Measurements from ENCODE around the gene SRP68.
"Not testable (repeated sequence)": the region's sequence is repeated elsewhere in the genome, so short reads cannot be mapped to it uniquely, and the experiment has no call there.

Gene SRP68

DNA sequence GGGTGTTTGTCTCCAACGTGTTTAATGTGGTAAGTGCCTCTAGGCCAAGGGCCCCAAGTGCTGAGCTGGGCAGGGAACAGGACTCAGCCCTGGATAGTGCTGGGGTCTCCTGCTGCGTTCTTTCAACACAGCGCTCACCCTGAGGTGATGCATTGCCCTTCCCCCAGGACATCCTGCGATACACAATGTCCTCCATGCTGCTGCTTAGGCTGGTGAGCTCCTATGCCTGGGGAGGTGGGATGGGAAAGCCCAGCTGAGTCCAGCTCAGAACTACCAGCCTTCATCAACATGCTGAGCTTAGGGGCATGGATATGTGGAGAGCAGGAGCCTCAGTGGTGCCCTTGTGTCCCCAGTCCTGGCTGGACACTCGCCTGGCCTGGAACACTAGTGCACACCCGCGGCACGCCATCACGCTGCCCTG is 7.2 kb upstream of the SRP68 start:
- H3K4me3 ChIP-seq (ENCODE audit: low read length): no peak overlapping the region
- peaks cover 56% of the 10 kb centered on the region for H3K27me3 ChIP-seq (replicated peaks; ENCODE audit: insufficient read depth, low read length)
- H3K9ac ChIP-seq (ENCODE audit: low read length): no peak overlapping the region
- H3F3A ChIP-seq (ENCODE audit: insufficient read depth, low read length): no peaks in the 10 kb centered on the region
- H3K9me2 ChIP-seq (replicated peaks; ENCODE audit: insufficient read depth, low read length): no peaks in the 10 kb centered on the region
- no peaks in the 10 kb centered on the region for H4K20me1 ChIP-seq (ENCODE audit: insufficient read depth, low read length)
- DNase-seq: no peak
- TF ChIP-seq, protein P1, sequence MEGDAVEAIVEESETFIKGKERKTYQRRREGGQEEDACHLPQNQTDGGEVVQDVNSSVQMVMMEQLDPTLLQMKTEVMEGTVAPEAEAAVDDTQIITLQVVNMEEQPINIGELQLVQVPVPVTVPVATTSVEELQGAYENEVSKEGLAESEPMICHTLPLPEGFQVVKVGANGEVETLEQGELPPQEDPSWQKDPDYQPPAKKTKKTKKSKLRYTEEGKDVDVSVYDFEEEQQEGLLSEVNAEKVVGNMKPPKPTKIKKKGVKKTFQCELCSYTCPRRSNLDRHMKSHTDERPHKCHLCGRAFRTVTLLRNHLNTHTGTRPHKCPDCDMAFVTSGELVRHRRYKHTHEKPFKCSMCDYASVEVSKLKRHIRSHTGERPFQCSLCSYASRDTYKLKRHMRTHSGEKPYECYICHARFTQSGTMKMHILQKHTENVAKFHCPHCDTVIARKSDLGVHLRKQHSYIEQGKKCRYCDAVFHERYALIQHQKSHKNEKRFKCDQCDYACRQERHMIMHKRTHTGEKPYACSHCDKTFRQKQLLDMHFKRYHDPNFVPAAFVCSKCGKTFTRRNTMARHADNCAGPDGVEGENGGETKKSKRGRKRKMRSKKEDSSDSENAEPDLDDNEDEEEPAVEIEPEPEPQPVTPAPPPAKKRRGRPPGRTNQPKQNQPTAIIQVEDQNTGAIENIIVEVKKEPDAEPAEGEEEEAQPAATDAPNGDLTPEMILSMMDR (IDR thresholded peaks at IDR 0.05; ENCODE audit: low read length): no peak
- no peak for TF ChIP-seq EZH2 (optimal IDR thresholded peaks at IDR 0.05; ENCODE audit: low read depth, low read length)
- no peak for TF ChIP-seq EZH2phosphoT487 (IDR thresholded peaks at IDR 0.05; ENCODE audit: low read length)
- no peak overlapping the region for H3K4me2 ChIP-seq (ENCODE audit: low read depth, low read length)
- no peaks in the 10 kb centered on the region for H3K9me3 ChIP-seq (replicated peaks; ENCODE audit: insufficient read depth, low read length)
- no peak overlapping the region for H3K27ac ChIP-seq (ENCODE audit: low read length)
- no peak overlapping the region for H2AFZ ChIP-seq (ENCODE audit: low read length)
- H3K79me2 ChIP-seq (ENCODE audit: low read length): no peaks in the 10 kb centered on the region
- no peaks in the 10 kb centered on the region for H3K4me1 ChIP-seq (ENCODE audit: low read length)
- H3K36me3 ChIP-seq (replicated peaks; ENCODE audit: insufficient read depth, low read length): no peaks in the 10 kb centered on the region

DNA sequence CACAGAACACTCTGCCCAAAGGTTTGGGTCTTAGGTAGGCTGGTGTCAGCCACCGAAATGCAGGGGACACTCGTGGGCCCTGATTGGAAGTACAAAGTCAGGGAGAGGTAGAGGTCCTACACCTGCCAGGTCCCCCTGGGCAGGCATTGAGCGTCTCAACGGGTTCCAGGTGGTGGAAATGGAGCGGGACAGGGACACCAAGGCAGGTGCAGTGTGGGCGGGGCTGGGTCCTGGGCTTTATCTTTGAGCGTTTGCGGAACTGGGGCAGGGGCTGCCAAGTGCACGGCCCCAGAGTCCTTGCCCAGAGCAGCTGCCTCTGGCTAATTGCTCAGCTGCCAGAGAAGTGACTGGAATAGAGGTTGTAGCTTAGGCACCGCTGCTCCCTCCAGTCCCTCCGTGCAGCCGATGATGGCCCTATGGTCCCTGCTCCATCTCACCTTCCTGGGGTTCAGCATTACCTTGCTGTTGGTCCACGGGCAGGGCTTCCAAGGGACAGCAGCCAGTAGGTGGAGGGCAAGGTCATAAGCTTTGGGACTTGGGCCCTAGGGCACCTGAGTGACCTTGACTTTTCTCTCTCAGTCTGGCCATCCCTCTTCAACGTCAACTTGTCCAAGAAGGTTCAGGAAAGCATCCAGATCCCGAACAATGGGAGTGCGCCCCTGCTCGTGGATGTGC is 6.7 kb upstream of the SRP68 start, which contains the start of gene ZACN:
Gene ZACN (plus strand): TSS at position 323 of the 675 bp plus-strand sequence. CDS start 83 bp downstream, at position 406.
- no peaks in the 10 kb centered on the region for H3K79me2 ChIP-seq (ENCODE audit: low read length)
- H3K27ac ChIP-seq (ENCODE audit: low read length): no peak within 1 kb of the TSS
- TF ChIP-seq, protein P1 (IDR thresholded peaks at IDR 0.05; ENCODE audit: low read length): no peak
- TF ChIP-seq EZH2phosphoT487 (IDR thresholded peaks at IDR 0.05; ENCODE audit: low read length): no peak
- TF ChIP-seq EZH2 (optimal IDR thresholded peaks at IDR 0.05; ENCODE audit: low read depth, low read length): no peak
- H3K4me1 ChIP-seq (ENCODE audit: low read length): no peaks in the 10 kb centered on the region
- no peak within 1 kb of the TSS for H3K4me2 ChIP-seq (ENCODE audit: low read depth, low read length)
- no peaks in the 10 kb centered on the region for H3K9me2 ChIP-seq (replicated peaks; ENCODE audit: insufficient read depth, low read length)
- H3K36me3 ChIP-seq (replicated peaks; ENCODE audit: insufficient read depth, low read length): no peaks in the 10 kb centered on the region
- DNase-seq: no peak
- no peaks in the 10 kb centered on the region for H3K9me3 ChIP-seq (replicated peaks; ENCODE audit: insufficient read depth, low read length)
- peaks cover 60% of the 10 kb centered on the region for H3K27me3 ChIP-seq (replicated peaks; ENCODE audit: insufficient read depth, low read length)
- no peaks in the 10 kb centered on the region for H3F3A ChIP-seq (ENCODE audit: insufficient read depth, low read length)
- no peak within 1 kb of the TSS for H3K4me3 ChIP-seq (ENCODE audit: low read length)
- H4K20me1 ChIP-seq (ENCODE audit: insufficient read depth, low read length): no peaks in the 10 kb centered on the region
- no peak within 1 kb of the TSS for H2AFZ ChIP-seq (ENCODE audit: low read length)
- H3K9ac ChIP-seq (ENCODE audit: low read length): no peak within 1 kb of the TSS

DNA sequence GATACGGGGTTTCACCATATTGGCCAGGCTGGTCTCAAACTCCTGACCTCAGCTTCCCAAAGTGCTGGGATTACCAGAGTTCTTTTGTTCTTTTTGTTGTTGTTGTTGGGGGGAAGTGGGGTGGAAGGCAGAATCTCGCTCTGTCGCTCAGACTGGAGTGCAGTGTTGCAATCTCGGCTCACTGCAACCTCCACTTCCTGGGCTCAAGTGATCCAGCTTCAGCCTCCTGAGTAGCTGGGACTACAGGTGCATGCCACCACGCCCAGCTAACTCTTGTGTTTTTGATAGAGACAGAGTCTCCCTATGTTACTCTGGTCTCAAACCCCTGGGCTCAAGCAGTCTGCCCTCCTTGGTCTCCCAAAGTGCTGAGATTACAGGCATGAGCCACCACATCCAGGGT is 6.1 kb upstream of the SRP68 start:
- not testable (repeated sequence) for H3K4me3 ChIP-seq (ENCODE audit: low read length); H4K20me1 ChIP-seq (ENCODE audit: insufficient read depth, low read length); DNase-seq; H3K9me2 ChIP-seq (replicated peaks; ENCODE audit: insufficient read depth, low read length); H2AFZ ChIP-seq (ENCODE audit: low read length); H3K27ac ChIP-seq (ENCODE audit: low read length); H3K9me3 ChIP-seq (replicated peaks; ENCODE audit: insufficient read depth, low read length); H3K36me3 ChIP-seq (replicated peaks; ENCODE audit: insufficient read depth, low read length); H3K4me1 ChIP-seq (ENCODE audit: low read length); H3K79me2 ChIP-seq (ENCODE audit: low read length); H3K4me2 ChIP-seq (ENCODE audit: low read depth, low read length); H3F3A ChIP-seq (ENCODE audit: insufficient read depth, low read length); H3K9ac ChIP-seq (ENCODE audit: low read length)
- peaks cover 61% of the 10 kb centered on the region for H3K27me3 ChIP-seq (replicated peaks; ENCODE audit: insufficient read depth, low read length)

DNA sequence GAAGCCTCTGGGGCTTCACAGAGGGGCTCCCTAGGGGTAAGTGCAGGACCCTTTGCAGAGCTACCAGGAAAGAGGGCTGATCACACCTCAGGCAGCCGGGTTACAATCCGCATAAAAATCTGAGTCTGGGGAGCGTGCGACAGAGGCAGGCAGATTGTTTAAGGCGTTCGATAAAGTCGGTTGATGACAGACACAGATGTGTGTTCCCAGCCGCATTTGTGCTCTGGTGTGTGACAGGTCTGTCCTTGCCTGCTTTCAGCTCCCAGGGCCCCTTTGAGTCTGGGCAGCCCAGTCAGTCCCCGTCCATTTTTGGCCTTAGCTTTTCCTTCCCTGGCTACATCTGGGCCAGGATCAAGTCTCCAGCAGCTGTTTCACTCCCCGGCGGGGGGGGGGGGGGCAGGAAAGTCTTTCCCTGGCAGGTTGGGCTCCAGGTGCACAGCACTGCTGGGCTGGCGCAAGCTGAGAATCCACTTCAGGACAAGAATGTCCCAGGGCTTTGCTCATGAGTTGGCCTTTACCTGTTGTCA is 5.3 kb upstream of the SRP68 start:
- H3K9ac ChIP-seq (ENCODE audit: low read length): no peak overlapping the region
- H3K27me3 ChIP-seq (replicated peaks; ENCODE audit: insufficient read depth, low read length): peaks cover 61% of the 10 kb centered on the region
- H3K4me2 ChIP-seq (ENCODE audit: low read depth, low read length): no peak overlapping the region
- H3K79me2 ChIP-seq (ENCODE audit: low read length): peaks cover 3% of the 10 kb centered on the region
- no peaks in the 10 kb centered on the region for H4K20me1 ChIP-seq (ENCODE audit: insufficient read depth, low read length)
- H3F3A ChIP-seq (ENCODE audit: insufficient read depth, low read length): no peaks in the 10 kb centered on the region
- H2AFZ ChIP-seq (ENCODE audit: low read length): no peak overlapping the region
- H3K36me3 ChIP-seq (replicated peaks; ENCODE audit: insufficient read depth, low read length): no peaks in the 10 kb centered on the region
- no peak overlapping the region for H3K4me3 ChIP-seq (ENCODE audit: low read length)
- no peak overlapping the region for H3K27ac ChIP-seq (ENCODE audit: low read length)
- H3K9me3 ChIP-seq (replicated peaks; ENCODE audit: insufficient read depth, low read length): no peaks in the 10 kb centered on the region
- no peaks in the 10 kb centered on the region for H3K9me2 ChIP-seq (replicated peaks; ENCODE audit: insufficient read depth, low read length)
- DNase-seq: no peak
- TF ChIP-seq EZH2phosphoT487 (IDR thresholded peaks at IDR 0.05; ENCODE audit: low read length) (no peak), EZH2 (optimal IDR thresholded peaks at IDR 0.05; ENCODE audit: low read depth, low read length) (no peak)
- TF ChIP-seq, protein P1 (IDR thresholded peaks at IDR 0.05; ENCODE audit: low read length): no peak
- H3K4me1 ChIP-seq (ENCODE audit: low read length): no peaks in the 10 kb centered on the region

Data from MM.1S (cell line).